Peyer's patch (tissue), 4 donors: ENCODE data around the gene RENBP. TPM values are rescaled to one million over a fixed set of nuclear protein-coding genes. Genes with fewer than 3 reads are reported as not detected.

Experiments used
- DNase-seq, 3 donors: peaks; one replicate each; pipeline ENCODE4 v3.0.0-alpha.2; 2017 to 2019
- H3K27ac ChIP-seq, 4 donors: fragments of 200-600 bp; sonication (generic); one replicate each; pipeline ENCODE4 v1.5.1; 2016 to 2019
- H3K27me3 ChIP-seq, 2 donors: fragments of 200-600 bp; sonication (generic); one replicate each; pipeline ENCODE4 v1.5.1; 2019
- H3K36me3 ChIP-seq, 3 donors: fragments of 200-600 bp; sonication (generic); one replicate each; pipeline ENCODE4 v1.5.1; 2016 to 2019
- H3K4me1 ChIP-seq, 4 donors: fragments of 200-600 bp; sonication (generic); one replicate each; pipeline ENCODE4 v1.5.1; 2016 to 2019
- H3K4me3 ChIP-seq, 4 donors: fragments of 200-600 bp; sonication (generic); 1 replicate in 3 of 4; 2 replicates in 1 of 4; pipeline ENCODE4 v1.5.1; 2016 to 2019; ENCODE audit warnings: mild to moderate bottlenecking in 1 of 4
- H3K9me3 ChIP-seq, 4 donors: fragments of 200-600 bp; sonication (generic); one replicate each; pipeline ENCODE4 v1.5.1; 2016 to 2019; ENCODE audit warnings: mild to moderate bottlenecking in 1 of 4
- POLR2A ChIP-seq, 2 donors: fragments of 450-650 bp; IDR thresholded peaks; one replicate each; pipeline ENCODE4 v1.5.1; 2017; ENCODE audit warnings: antibody characterized with exemption in 2 of 2, mild to moderate bottlenecking in 2 of 2, moderate library complexity in 2 of 2
- total RNA-seq, 4 donors: library from RNA; depleted of rRNA; stranded (reverse); fragments of >200 nt; gene quantifications; one replicate each; pipeline ENCODE4 v1.1.0, GENCODE V29; 2016
- TF ChIP-seq, protein P1 (sequence below), 6 experiments: fragments of 450-650 bp in 4 of 6; fragments of 200-600 bp in 2 of 6; sonication (generic) in 1 of 6; IDR thresholded peaks; one replicate each; pipeline ENCODE4 v1.5.1; 2017 to 2019; ENCODE audit warnings: antibody characterized with exemption in 6 of 6, mild to moderate bottlenecking in 3 of 6, moderate library complexity in 1 of 6

RENBP gene
- total RNA-seq, 4 donors from 2014 or later, result 4.9 to 13.3 (median 9.4) TPM

DNA sequence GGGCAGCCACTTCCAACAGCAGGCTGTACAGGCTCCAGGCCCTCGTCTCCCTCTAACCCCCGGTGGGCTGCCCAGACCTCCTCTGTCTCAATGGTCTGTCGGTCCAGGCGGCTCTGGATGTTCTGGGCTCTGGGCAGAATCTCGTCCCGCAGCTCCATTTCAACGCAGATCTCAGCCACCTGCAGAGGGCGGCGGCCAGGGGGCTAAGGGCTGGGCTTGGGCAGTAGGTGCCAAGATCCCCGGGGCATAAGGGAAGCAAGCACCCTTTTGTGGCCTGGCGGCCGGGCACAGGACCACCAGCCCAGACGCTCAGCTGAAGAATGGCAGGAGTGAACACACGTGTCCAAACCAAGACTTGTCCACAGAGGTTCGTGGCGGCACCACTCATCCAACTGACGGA, 30.7 kb downstream of the RENBP start:
- Histone ChIP-seq H3K36me3 (no peaks in the 10 kb centered on the region), H3K4me3 (no peak overlapping the region), H3K4me1 (no peaks in the 10 kb centered on the region), H3K9me3 (no peaks in the 10 kb centered on the region), H3K27me3 (no peaks in the 10 kb centered on the region), H3K27ac (no peak overlapping the region)
- no peak for DNase-seq
- no peak for TF ChIP-seq POLR2A (IDR thresholded peaks at IDR 0.05)
- TF ChIP-seq, protein P1, sequence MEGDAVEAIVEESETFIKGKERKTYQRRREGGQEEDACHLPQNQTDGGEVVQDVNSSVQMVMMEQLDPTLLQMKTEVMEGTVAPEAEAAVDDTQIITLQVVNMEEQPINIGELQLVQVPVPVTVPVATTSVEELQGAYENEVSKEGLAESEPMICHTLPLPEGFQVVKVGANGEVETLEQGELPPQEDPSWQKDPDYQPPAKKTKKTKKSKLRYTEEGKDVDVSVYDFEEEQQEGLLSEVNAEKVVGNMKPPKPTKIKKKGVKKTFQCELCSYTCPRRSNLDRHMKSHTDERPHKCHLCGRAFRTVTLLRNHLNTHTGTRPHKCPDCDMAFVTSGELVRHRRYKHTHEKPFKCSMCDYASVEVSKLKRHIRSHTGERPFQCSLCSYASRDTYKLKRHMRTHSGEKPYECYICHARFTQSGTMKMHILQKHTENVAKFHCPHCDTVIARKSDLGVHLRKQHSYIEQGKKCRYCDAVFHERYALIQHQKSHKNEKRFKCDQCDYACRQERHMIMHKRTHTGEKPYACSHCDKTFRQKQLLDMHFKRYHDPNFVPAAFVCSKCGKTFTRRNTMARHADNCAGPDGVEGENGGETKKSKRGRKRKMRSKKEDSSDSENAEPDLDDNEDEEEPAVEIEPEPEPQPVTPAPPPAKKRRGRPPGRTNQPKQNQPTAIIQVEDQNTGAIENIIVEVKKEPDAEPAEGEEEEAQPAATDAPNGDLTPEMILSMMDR (IDR thresholded peaks at IDR 0.05), result no peak

DNA sequence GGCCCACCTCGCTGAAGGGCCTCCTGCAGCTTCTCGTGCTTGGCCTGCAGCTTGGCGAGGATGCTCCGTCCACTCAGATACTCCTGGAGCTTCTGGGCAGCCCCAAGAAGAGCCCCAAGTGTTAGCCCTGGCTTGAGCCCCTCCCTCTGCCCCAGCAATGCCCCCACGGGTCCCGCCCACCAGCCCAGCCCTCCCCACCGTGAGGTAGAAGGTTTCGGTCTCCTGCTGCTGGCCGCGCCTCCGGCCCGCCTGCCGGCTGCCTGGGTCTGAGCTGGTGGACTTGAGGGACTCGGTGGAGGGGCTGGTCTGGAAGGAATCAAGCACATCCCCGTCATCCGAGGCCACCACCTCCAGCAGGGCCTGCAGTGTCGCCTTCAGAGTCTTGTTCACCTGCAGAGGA, 31.2 kb downstream of the RENBP start:
- H3K9me3 ChIP-seq, result no peaks in the 10 kb centered on the region
- no peaks in the 10 kb centered on the region for H3K36me3 ChIP-seq
- H3K4me3 ChIP-seq, result no peak overlapping the region
- H3K4me1 ChIP-seq, result no peaks in the 10 kb centered on the region
- H3K27me3 ChIP-seq, result no peaks in the 10 kb centered on the region
- no peak overlapping the region for H3K27ac ChIP-seq
- DNase-seq, result no peak
- TF ChIP-seq POLR2A (IDR thresholded peaks at IDR 0.05), result no peak
- TF ChIP-seq, protein P1 (IDR thresholded peaks at IDR 0.05), result no peak

DNA sequence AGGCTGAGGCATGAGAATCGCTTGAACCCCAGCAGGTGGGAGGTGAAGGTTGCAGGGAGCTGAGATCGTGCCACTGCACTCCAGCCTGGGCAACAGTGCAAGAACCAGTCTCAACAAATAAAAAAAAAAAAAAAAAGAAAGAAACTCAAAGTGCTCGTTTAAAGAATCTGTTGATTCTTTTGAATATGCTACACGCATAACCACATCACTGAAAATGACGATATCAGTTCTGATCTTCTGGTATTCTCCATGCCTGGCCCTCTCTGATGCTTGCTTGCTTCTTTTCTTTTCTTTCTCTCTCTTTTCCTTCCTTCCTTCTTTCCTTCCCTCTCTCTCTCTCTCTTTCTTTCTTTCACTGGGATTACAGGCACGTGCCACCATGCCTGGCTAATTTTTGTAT, 32.6 kb downstream of the RENBP start:
- H3K4me1 ChIP-seq, result no peaks in the 10 kb centered on the region
- no peaks in the 10 kb centered on the region for H3K36me3 ChIP-seq
- no peaks in the 10 kb centered on the region for H3K9me3 ChIP-seq
- TF ChIP-seq, protein P1 (IDR thresholded peaks at IDR 0.05), result no peak
- TF ChIP-seq POLR2A (IDR thresholded peaks at IDR 0.05), result no peak
- no peak overlapping the region for H3K4me3 ChIP-seq
- no peak overlapping the region for H3K27ac ChIP-seq
- H3K27me3 ChIP-seq, result no peaks in the 10 kb centered on the region
- no peak for DNase-seq

DNA sequence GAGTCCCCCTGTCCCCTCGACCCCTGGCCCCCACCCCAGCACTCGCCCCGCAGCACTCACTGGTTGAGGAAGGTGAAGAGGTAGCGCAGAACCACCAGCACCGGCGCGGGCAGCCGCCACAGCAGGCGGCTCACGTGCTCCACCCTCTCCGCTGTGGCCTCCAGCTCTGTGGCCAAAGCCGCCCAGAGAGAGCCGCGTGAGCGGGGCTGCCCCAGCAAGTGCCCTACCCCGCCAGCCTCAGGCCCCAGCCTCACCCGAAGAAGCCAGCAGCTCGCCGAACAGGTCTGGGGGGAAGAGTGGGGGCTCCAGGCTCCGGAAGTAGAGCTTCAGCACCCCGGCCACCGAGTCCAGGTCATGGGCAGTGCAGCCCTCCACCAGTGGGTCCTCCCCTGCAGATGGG, 34.0 kb downstream of the RENBP start:
- Histone ChIP-seq H3K9me3 (no peaks in the 10 kb centered on the region), H3K4me3 (no peak overlapping the region), H3K27ac (no peak overlapping the region), H3K36me3 (no peaks in the 10 kb centered on the region), H3K4me1 (no peaks in the 10 kb centered on the region), H3K27me3 (no peaks in the 10 kb centered on the region)
- TF ChIP-seq, protein P1 (IDR thresholded peaks at IDR 0.05), result no peak
- no peak for TF ChIP-seq POLR2A (IDR thresholded peaks at IDR 0.05)
- DNase-seq, result no peak

DNA sequence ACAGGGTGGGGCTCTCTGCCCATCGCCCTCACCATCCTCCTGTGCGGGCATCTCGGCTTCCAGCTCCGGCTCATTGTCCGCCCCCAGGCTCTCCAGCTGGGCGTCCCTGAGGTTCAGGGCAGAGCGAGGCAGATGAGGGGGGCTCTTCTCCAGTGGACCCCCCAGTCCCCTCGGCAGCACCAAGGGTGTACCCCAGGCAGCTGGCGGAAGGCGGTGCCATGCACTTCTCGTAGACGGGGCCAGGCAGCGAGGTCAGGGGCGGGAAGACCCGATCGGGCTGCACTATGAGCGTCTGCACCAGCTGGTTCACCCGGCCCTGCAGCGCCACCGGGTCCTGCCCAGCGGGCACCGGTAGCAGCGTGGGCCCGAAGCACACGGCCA, 34.5 kb downstream of the RENBP start:
- TF ChIP-seq, protein P1 (IDR thresholded peaks at IDR 0.05), result no peak
- no peak for TF ChIP-seq POLR2A (IDR thresholded peaks at IDR 0.05)
- Histone ChIP-seq H3K27me3 (no peaks in the 10 kb centered on the region), H3K27ac (no peak overlapping the region), H3K9me3 (no peaks in the 10 kb centered on the region), H3K36me3 (no peaks in the 10 kb centered on the region), H3K4me3 (no peak overlapping the region), H3K4me1 (no peaks in the 10 kb centered on the region)
- DNase-seq, result no peak
